Keratinocyte (primary cell): Measurements from ENCODE around the gene ZBTB20.

Experiments
- EZH2 ChIP-seq: IDR thresholded peaks from one replicate; pipeline ENCODE4 v1.6.1; 2012; ENCODE audit warnings: inconsistent platforms, mild to moderate bottlenecking, low read length, moderate library complexity
- TF ChIP-seq, protein P1 (sequence below), 3 experiments: IDR thresholded peaks in 1 of 3; conservative IDR thresholded peaks in 1 of 3; optimal IDR thresholded peaks in 1 of 3; 2 replicates in 2 of 3; 3 replicates in 1 of 3; pipeline versions ENCODE3 to v1.5.1; 2011; ENCODE audit warnings: low read length in 3 of 3, mild to moderate bottlenecking in 3 of 3, moderate library complexity in 2 of 3, control low read depth in 1 of 3, inconsistent platforms in 1 of 3; ENCODE audit not compliant: insufficient read depth in 2 of 3; ENCODE audit errors: extremely low read depth in 1 of 3

DNA sequence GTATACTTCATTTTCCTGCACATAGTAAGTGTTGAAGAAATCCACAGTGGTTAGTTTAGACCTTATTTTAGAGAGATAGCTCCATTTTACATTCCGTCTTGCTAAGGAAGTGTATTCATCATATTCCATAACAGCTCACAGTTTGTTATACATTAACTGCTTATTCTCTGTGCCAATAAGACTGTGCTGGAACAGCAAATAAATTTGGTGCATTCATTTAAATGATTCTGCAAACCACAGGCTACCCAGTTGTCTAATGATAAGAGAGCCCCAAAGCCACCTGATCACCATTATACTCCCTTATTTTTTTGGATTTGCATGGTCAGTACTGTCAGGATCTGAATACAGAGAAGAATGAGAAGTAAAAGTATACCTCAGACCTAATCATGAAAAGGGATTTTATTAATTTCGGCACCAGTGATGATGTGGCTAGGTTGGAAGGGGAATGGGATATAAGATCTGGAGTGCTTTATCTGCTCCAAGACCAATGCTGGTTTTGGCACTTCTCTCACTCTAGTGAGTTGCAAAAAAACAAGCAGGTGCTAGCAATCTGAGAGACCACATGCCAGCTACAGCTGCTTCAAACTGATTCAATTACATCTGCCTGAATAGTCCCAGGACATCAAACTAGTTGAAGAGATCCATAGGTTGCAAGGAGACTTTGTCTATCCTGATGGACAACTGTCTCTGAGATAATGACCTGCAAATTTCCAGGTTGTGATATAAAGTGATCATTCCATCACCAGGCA, 254.8 kb downstream of the ZBTB20 start:
- TF ChIP-seq, protein P1, sequence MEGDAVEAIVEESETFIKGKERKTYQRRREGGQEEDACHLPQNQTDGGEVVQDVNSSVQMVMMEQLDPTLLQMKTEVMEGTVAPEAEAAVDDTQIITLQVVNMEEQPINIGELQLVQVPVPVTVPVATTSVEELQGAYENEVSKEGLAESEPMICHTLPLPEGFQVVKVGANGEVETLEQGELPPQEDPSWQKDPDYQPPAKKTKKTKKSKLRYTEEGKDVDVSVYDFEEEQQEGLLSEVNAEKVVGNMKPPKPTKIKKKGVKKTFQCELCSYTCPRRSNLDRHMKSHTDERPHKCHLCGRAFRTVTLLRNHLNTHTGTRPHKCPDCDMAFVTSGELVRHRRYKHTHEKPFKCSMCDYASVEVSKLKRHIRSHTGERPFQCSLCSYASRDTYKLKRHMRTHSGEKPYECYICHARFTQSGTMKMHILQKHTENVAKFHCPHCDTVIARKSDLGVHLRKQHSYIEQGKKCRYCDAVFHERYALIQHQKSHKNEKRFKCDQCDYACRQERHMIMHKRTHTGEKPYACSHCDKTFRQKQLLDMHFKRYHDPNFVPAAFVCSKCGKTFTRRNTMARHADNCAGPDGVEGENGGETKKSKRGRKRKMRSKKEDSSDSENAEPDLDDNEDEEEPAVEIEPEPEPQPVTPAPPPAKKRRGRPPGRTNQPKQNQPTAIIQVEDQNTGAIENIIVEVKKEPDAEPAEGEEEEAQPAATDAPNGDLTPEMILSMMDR (optimal IDR thresholded peaks at IDR 0.05 in 1 of 3, IDR thresholded peaks at IDR 0.05 in 1 of 3, conservative IDR thresholded peaks at IDR 0.05 in 1 of 3; ENCODE audit: extremely low read depth in 1 of 3, insufficient read depth in 2 of 3, low read length in 3 of 3), result no peak
- no peak for TF ChIP-seq EZH2
